ENCODE measurements around the gene MTRF1L.

DNA sequence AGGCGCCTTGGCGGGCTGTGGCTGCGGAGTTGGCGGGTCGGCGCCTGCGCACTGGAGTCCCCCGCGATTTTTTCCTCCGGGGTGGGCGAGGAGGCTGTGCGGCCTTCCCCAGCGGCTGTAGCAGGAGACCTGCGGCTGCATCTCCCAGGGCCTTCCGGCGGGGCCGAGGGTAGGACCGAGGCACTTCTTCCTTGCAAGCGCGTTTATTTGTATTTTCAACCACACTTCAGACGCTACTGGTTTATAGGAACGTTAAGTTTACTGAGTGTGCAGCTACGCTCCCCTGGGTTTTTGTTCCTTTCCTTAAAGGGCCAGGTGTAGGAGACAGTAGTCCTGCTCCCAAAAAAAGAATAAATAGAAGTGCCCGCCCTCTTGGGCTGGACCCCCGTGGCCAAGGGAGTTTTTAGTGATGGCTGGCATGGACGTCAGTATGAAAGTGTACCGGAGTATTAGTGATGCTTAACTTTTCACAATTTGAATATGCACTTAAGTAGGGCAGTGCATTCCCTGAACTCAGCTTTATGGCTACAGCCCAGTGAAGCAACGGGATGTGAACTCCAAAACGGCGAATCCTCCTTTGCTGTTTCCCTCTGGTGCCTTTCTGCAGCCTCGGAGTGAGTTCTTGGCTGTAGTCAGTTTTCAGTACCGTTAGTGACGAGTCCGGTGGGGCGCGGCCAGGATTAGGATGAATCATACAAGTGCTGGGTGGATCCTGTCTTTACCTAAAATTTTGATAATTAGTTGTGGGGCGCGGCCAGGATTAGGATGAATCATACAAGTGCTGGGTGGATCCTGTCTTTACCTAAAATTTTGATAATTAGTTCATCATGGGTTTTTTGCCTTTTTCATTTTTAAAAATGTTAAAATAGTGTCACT lies 18.6 kb downstream of the MTRF1L start:
- TF ChIP-seq, protein P1, sequence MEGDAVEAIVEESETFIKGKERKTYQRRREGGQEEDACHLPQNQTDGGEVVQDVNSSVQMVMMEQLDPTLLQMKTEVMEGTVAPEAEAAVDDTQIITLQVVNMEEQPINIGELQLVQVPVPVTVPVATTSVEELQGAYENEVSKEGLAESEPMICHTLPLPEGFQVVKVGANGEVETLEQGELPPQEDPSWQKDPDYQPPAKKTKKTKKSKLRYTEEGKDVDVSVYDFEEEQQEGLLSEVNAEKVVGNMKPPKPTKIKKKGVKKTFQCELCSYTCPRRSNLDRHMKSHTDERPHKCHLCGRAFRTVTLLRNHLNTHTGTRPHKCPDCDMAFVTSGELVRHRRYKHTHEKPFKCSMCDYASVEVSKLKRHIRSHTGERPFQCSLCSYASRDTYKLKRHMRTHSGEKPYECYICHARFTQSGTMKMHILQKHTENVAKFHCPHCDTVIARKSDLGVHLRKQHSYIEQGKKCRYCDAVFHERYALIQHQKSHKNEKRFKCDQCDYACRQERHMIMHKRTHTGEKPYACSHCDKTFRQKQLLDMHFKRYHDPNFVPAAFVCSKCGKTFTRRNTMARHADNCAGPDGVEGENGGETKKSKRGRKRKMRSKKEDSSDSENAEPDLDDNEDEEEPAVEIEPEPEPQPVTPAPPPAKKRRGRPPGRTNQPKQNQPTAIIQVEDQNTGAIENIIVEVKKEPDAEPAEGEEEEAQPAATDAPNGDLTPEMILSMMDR (IDR thresholded peaks at IDR 0.05): no peak
- no peak for TF ChIP-seq SP1 (CRISPR knock-in tag; conservative IDR thresholded peaks at IDR 0.05)
- TF ChIP-seq, protein P2, sequence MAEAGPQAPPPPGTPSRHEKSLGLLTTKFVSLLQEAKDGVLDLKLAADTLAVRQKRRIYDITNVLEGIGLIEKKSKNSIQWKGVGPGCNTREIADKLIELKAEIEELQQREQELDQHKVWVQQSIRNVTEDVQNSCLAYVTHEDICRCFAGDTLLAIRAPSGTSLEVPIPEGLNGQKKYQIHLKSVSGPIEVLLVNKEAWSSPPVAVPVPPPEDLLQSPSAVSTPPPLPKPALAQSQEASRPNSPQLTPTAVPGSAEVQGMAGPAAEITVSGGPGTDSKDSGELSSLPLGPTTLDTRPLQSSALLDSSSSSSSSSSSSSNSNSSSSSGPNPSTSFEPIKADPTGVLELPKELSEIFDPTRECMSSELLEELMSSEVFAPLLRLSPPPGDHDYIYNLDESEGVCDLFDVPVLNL (CRISPR knock-in tag; IDR thresholded peaks at IDR 0.05; ENCODE audit: borderline replicate concordance, low read depth): no peak
- no peak for TF ChIP-seq NR3C1 (CRISPR knock-in tag; conservative IDR thresholded peaks at IDR 0.05; ENCODE audit: low read depth)
- TF ChIP-seq ZNF138 (CRISPR knock-in tag; conservative IDR thresholded peaks at IDR 0.05): no peak
- TF ChIP-seq, protein P3, sequence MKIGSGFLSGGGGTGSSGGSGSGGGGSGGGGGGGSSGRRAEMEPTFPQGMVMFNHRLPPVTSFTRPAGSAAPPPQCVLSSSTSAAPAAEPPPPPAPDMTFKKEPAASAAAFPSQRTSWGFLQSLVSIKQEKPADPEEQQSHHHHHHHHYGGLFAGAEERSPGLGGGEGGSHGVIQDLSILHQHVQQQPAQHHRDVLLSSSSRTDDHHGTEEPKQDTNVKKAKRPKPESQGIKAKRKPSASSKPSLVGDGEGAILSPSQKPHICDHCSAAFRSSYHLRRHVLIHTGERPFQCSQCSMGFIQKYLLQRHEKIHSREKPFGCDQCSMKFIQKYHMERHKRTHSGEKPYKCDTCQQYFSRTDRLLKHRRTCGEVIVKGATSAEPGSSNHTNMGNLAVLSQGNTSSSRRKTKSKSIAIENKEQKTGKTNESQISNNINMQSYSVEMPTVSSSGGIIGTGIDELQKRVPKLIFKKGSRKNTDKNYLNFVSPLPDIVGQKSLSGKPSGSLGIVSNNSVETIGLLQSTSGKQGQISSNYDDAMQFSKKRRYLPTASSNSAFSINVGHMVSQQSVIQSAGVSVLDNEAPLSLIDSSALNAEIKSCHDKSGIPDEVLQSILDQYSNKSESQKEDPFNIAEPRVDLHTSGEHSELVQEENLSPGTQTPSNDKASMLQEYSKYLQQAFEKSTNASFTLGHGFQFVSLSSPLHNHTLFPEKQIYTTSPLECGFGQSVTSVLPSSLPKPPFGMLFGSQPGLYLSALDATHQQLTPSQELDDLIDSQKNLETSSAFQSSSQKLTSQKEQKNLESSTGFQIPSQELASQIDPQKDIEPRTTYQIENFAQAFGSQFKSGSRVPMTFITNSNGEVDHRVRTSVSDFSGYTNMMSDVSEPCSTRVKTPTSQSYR (CRISPR knock-in tag; IDR thresholded peaks at IDR 0.05): no peak
- TF ChIP-seq, protein P4, sequence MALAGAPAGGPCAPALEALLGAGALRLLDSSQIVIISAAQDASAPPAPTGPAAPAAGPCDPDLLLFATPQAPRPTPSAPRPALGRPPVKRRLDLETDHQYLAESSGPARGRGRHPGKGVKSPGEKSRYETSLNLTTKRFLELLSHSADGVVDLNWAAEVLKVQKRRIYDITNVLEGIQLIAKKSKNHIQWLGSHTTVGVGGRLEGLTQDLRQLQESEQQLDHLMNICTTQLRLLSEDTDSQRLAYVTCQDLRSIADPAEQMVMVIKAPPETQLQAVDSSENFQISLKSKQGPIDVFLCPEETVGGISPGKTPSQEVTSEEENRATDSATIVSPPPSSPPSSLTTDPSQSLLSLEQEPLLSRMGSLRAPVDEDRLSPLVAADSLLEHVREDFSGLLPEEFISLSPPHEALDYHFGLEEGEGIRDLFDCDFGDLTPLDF (CRISPR knock-in tag; IDR thresholded peaks at IDR 0.05): no peak
- no peak for TF ChIP-seq TCF7 (CRISPR knock-in tag; IDR thresholded peaks at IDR 0.05; ENCODE audit: low read depth)
- TF ChIP-seq, protein P5, sequence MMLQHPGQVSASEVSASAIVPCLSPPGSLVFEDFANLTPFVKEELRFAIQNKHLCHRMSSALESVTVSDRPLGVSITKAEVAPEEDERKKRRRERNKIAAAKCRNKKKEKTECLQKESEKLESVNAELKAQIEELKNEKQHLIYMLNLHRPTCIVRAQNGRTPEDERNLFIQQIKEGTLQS (CRISPR knock-in tag; conservative IDR thresholded peaks at IDR 0.05): no peak
- TF ChIP-seq, protein P6, sequence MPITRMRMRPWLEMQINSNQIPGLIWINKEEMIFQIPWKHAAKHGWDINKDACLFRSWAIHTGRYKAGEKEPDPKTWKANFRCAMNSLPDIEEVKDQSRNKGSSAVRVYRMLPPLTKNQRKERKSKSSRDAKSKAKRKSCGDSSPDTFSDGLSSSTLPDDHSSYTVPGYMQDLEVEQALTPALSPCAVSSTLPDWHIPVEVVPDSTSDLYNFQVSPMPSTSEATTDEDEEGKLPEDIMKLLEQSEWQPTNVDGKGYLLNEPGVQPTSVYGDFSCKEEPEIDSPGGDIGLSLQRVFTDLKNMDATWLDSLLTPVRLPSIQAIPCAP (CRISPR knock-in tag; IDR thresholded peaks at IDR 0.05): no peak
- no peak for TF ChIP-seq NR2C2 (CRISPR knock-in tag; IDR thresholded peaks at IDR 0.05)
- TF ChIP-seq, protein P7, sequence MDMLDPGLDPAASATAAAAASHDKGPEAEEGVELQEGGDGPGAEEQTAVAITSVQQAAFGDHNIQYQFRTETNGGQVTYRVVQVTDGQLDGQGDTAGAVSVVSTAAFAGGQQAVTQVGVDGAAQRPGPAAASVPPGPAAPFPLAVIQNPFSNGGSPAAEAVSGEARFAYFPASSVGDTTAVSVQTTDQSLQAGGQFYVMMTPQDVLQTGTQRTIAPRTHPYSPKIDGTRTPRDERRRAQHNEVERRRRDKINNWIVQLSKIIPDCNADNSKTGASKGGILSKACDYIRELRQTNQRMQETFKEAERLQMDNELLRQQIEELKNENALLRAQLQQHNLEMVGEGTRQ (CRISPR knock-in tag; IDR thresholded peaks at IDR 0.05): no peak
- TF ChIP-seq NFYB (CRISPR knock-in tag; conservative IDR thresholded peaks at IDR 0.05; ENCODE audit: low read depth): no peak
- no peak for TF ChIP-seq NR1H2 (CRISPR knock-in tag; IDR thresholded peaks at IDR 0.05)
